Measurements from ENCODE around the gene CC2D1A. TPM values are rescaled to one million over a fixed set of nuclear protein-coding genes. Genes with fewer than 3 reads are reported as not detected.

Gene CC2D1A
- total and polyA plus RNA-seq, 2 experiments from 2014 or later, result 23.1 to 39.7 TPM

- Histone ChIP-seq H3K9me2 (ENCODE audit: insufficient read depth) (no peaks in the 10 kb centered on the region), H3K27me3 (ENCODE audit: insufficient read depth) (no peaks in the 10 kb centered on the region), H4K20me1 (replicated peaks; ENCODE audit: insufficient read depth) (no peaks in the 10 kb centered on the region), H2AFZ (no peak overlapping the region), H3F3A (replicated peaks; ENCODE audit: low read depth) (peaks cover 8% of the 10 kb centered on the region), H3K36me3 (ENCODE audit: insufficient read depth) (no peaks in the 10 kb centered on the region), H3K4me2 (no peak overlapping the region), H3K4me1 (ENCODE audit: insufficient read depth) (peaks cover 19% of the 10 kb centered on the region), H3K79me2 (replicated peaks; ENCODE audit: insufficient read depth) (no peaks in the 10 kb centered on the region), H3K4me3 (no peak overlapping the region), H3K27ac (ENCODE audit: low read depth) (no peak overlapping the region)
- peaks cover 2% of the 10 kb centered on the region for H3K27me3 Mint-ChIP-seq (ENCODE audit: insufficient read depth, low read depth, poor library complexity)
- H3K27ac Mint-ChIP-seq, result no peak overlapping the region
- ATAC-seq, result no peak
- H3K4me3 Mint-ChIP-seq, result no peak overlapping the region
- no peak for DNase-seq (ENCODE audit: low spot score)
- peaks cover 26% of the 10 kb centered on the region for H3K4me1 Mint-ChIP-seq
- no peak for TF ChIP-seq EZH2 (IDR thresholded peaks at IDR 0.05; ENCODE audit: low read depth, unreplicated experiment)
- no peak for TF ChIP-seq JUNB (IDR thresholded peaks at IDR 0.05; ENCODE audit: unreplicated experiment)
- TF ChIP-seq ZNF462 (CRISPR knock-in tag; IDR thresholded peaks at IDR 0.05), result no peak
- no peak for TF ChIP-seq CTCF (conservative IDR thresholded peaks at IDR 0.05; ENCODE audit: low read depth in 2 of 2)
- H3K9me3 Mint-ChIP-seq, result no peaks in the 10 kb centered on the region
- H3K36me3 Mint-ChIP-seq (ENCODE audit: low read depth), result no peaks in the 10 kb centered on the region
These were observed 21.0 kb upstream of the CC2D1A start for GRCh38 chr19:13884726-13885591.
